Nephron progenitor cell (in vitro differentiated cells): ENCODE data around the gene FUS.

Experiments used
- DNase-seq: peaks from one replicate; pipeline ENCODE4 v3.0.0; 2021
- H3K27ac Mint-ChIP-seq: 2 replicates; pipeline ENCODE4 v1.8.0; 2021; ENCODE audit warnings: mild to moderate bottlenecking, moderate library complexity, mixed read lengths
- H3K27me3 Mint-ChIP-seq: 2 replicates; pipeline ENCODE4 v1.8.0; 2021; ENCODE audit warnings: mild to moderate bottlenecking, low read depth, mixed read lengths; ENCODE audit not compliant: poor library complexity
- H3K36me3 Mint-ChIP-seq: 2 replicates; pipeline ENCODE4 v1.8.0; 2021; ENCODE audit warnings: low read depth, mixed read lengths
- H3K4me1 Mint-ChIP-seq: 2 replicates; pipeline ENCODE4 v1.8.0; 2021; ENCODE audit warnings: mixed read lengths
- H3K4me3 Mint-ChIP-seq: 2 replicates; pipeline ENCODE4 v1.8.0; 2021; ENCODE audit warnings: mild to moderate bottlenecking, moderate library complexity, mixed read lengths
- H3K9me3 Mint-ChIP-seq: 2 replicates; pipeline ENCODE4 v1.8.0; 2021; ENCODE audit warnings: mild to moderate bottlenecking, moderate library complexity, mixed read lengths
- CTCF ChIP-seq: fragments of 200-600 bp; sonication (generic); IDR thresholded peaks from 2 replicates; pipeline ENCODE4 v1.5.0; 2021; ENCODE audit warnings: antibody characterized with exemption

The FUS gene

GRCh38 chr16:31213877-31214707 is 34.2 kb downstream of the FUS start, which contains the start of gene TRIM72:
TRIM72 (plus strand) TSS chr16:31214119; CDS start chr16:31214739, 620 bp downstream.
- H3K4me1 Mint-ChIP-seq: peaks cover 28% of the 10 kb centered on the region
- peaks cover 95% of the 10 kb centered on the region for H3K27me3 Mint-ChIP-seq
- peak within 1 kb of the TSS; percentile 78 for H3K4me3 Mint-ChIP-seq
- no peaks in the 10 kb centered on the region for H3K36me3 Mint-ChIP-seq
- H3K27ac Mint-ChIP-seq: no peak within 1 kb of the TSS
- no peaks in the 10 kb centered on the region for H3K9me3 Mint-ChIP-seq
- TF ChIP-seq CTCF: no peak
- no peak for DNase-seq

DNA sequence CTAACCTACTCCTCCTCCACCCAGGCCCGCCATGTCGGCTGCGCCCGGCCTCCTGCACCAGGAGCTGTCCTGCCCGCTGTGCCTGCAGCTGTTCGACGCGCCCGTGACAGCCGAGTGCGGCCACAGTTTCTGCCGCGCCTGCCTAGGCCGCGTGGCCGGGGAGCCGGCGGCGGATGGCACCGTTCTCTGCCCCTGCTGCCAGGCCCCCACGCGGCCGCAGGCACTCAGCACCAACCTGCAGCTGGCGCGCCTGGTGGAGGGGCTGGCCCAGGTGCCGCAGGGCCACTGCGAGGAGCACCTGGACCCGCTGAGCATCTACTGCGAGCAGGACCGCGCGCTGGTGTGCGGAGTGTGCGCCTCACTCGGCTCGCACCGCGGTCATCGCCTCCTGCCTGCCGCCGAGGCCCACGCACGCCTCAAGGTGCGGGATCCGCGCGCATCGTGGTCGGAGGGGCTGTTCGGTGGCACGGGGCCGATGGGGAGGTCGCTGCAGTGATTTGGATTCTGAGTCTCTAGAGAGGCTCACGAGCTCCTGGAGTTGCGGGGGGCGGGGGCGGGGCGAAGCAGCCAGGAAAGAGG is 34.9 kb downstream of the FUS start:
- Mint-ChIP-seq H3K4me3 (peak overlapping the region; percentile 78), H3K36me3 (no peaks in the 10 kb centered on the region), H3K27me3 (peaks cover 95% of the 10 kb centered on the region), H3K27ac (no peak overlapping the region), H3K9me3 (no peaks in the 10 kb centered on the region), H3K4me1 (peaks cover 28% of the 10 kb centered on the region)
- no peak for TF ChIP-seq CTCF
- peak; percentile 56 for DNase-seq

GRCh38 chr16:31215287-31216162 is 35.6 kb downstream of the FUS start:
- Mint-ChIP-seq H3K9me3 (no peaks in the 10 kb centered on the region), H3K4me1 (peaks cover 28% of the 10 kb centered on the region), H3K27me3 (peaks cover 95% of the 10 kb centered on the region), H3K36me3 (no peaks in the 10 kb centered on the region), H3K4me3 (peak overlapping the region; percentile 78), H3K27ac (no peak overlapping the region)
- TF ChIP-seq CTCF: no peak
- peak; percentile 69 for DNase-seq

- Mint-ChIP-seq H3K36me3 (no peaks in the 10 kb centered on the region), H3K4me3 (peak within 1 kb of the TSS; percentile 78), H3K4me1 (peaks cover 26% of the 10 kb centered on the region), H3K27ac (no peak within 1 kb of the TSS), H3K9me3 (no peaks in the 10 kb centered on the region), H3K27me3 (peaks cover 96% of the 10 kb centered on the region)
- TF ChIP-seq CTCF: no peak
- peak; percentile 39 for DNase-seq
These were observed 36.6 kb downstream of the FUS start, which contains the start of gene PYDC1 for GRCh38 chr16:31216422-31217135. PYDC1 (minus strand) TSS chr16:31217135; CDS start chr16:31217028, 107 bp downstream.

- DNase-seq: no peak
- H3K4me1 Mint-ChIP-seq: peaks cover 21% of the 10 kb centered on the region
- no peak for TF ChIP-seq CTCF
- no peaks in the 10 kb centered on the region for H3K36me3 Mint-ChIP-seq
- H3K4me3 Mint-ChIP-seq: peak overlapping the region; percentile 67
- H3K27ac Mint-ChIP-seq: no peak overlapping the region
- peaks cover 96% of the 10 kb centered on the region for H3K27me3 Mint-ChIP-seq
- no peaks in the 10 kb centered on the region for H3K9me3 Mint-ChIP-seq
These were observed 37.2 kb downstream of the FUS start for GRCh38 chr16:31217136-31217530.
